GM10266 (cell line): ENCODE data around the gene MOB2.

Source experiments
- DNase-seq: peaks from one replicate; pipeline ENCODE4 v3.0.0; 2012; ENCODE audit errors: extremely low spot score
- CTCF ChIP-seq: IDR thresholded peaks from 2 replicates; pipeline ENCODE4 v1.5.1; 2012; ENCODE audit warnings: mild to moderate bottlenecking, low read depth; ENCODE audit not compliant: control insufficient read depth, insufficient read depth; ENCODE audit errors: missing control alignments

MOB2 gene

GRCh38 chr11:1486054-1486825 is at the start of gene MOB2:
Gene MOB2, minus strand, starts transcription at chr11:1486779. Its CDS starts 223 bp downstream, at chr11:1486556.
- peak; percentile 50 for DNase-seq
- no peak for TF ChIP-seq CTCF

GRCh38 chr11:1534682-1535081 is 48.1 kb upstream of the MOB2 start:
- TF ChIP-seq CTCF = no peak
- DNase-seq = no peak

- no peak for TF ChIP-seq CTCF
- DNase-seq = no peak
These were observed 47.6 kb upstream of the MOB2 start for GRCh38 chr11:1534171-1534570.

GRCh38 chr11:1533342-1533725 is 46.8 kb upstream of the MOB2 start:
- DNase-seq = no peak
- TF ChIP-seq CTCF = no peak

GRCh38 chr11:1532606-1533341 is 46.2 kb upstream of the MOB2 start:
- no peak for TF ChIP-seq CTCF
- DNase-seq = no peak

- no peak for TF ChIP-seq CTCF
- DNase-seq = no peak
These were observed 45.5 kb upstream of the MOB2 start for GRCh38 chr11:1532014-1532586.
